HG02870 (cell line): Measurements from ENCODE around the gene CENPK.
A peak's percentile ranks its signal among the peaks of the same experiment; 100 is the strongest.
"Not testable (repeated sequence)": the region's sequence is repeated elsewhere in the genome, so short reads cannot be mapped to it uniquely, and the experiment has no call there.

Source experiments
- ATAC-seq: cut with Tn5 transposase; IDR thresholded peaks from one replicate; pipeline ENCODE4 v1.9.1; 2021; ENCODE audit warnings: mild to moderate bottlenecking, moderate library complexity; ENCODE audit not compliant: unreplicated experiment

The CENPK gene

GRCh38 chr5:65562731-65563701 is at the start of gene CENPK, which contains the start of gene PPWD1:
Gene CENPK (minus strand): TSS chr5:65563168. CDS start chr5:65554907, 8,261 bp downstream.
Gene PPWD1 (plus strand): TSS chr5:65563296. CDS start chr5:65563311, 15 bp downstream.
- ATAC-seq, result peak; percentile 98

- no peak for ATAC-seq
Observed at GRCh38 chr5:65612298-65612907, 49.4 kb upstream of the CENPK start.

- ATAC-seq, result no peak
Observed at GRCh38 chr5:65611524-65611923, 48.6 kb upstream of the CENPK start.

- not testable (repeated sequence) for ATAC-seq
Observed at GRCh38 chr5:65601761-65602160, 38.8 kb upstream of the CENPK start.

GRCh38 chr5:65588694-65589093 is 25.7 kb upstream of the CENPK start:
- no peak for ATAC-seq

- ATAC-seq, result no peak
Observed at GRCh38 chr5:65577141-65577540, 14.2 kb upstream of the CENPK start.

- no peak for ATAC-seq
Observed at GRCh38 chr5:65570598-65571226, 7.7 kb upstream of the CENPK start.

- ATAC-seq, result no peak
Observed at GRCh38 chr5:65566505-65566904, 3.5 kb upstream of the CENPK start.

- no peak for ATAC-seq
Observed at GRCh38 chr5:65563777-65564176, 809 bp upstream of the CENPK start.

- no peak for ATAC-seq
Observed at GRCh38 chr5:65556718-65557117, 6.2 kb downstream of the CENPK start.

GRCh38 chr5:65556181-65556580 is 6.8 kb downstream of the CENPK start:
- ATAC-seq, result no peak

GRCh38 chr5:65555287-65555686 is 7.7 kb downstream of the CENPK start:
- ATAC-seq, result no peak

- ATAC-seq, result no peak
Observed at GRCh38 chr5:65553941-65554340, 9.0 kb downstream of the CENPK start.

- ATAC-seq, result no peak
Observed at GRCh38 chr5:65548281-65548680, 14.7 kb downstream of the CENPK start.

- ATAC-seq, result no peak
Observed at GRCh38 chr5:65546141-65546540, 16.8 kb downstream of the CENPK start.

- no peak for ATAC-seq
Observed at GRCh38 chr5:65544473-65544872, 18.5 kb downstream of the CENPK start.

- no peak for ATAC-seq
Observed at GRCh38 chr5:65539827-65540226, 23.1 kb downstream of the CENPK start.

- no peak for ATAC-seq
Observed at GRCh38 chr5:65535529-65535987, 27.4 kb downstream of the CENPK start.

GRCh38 chr5:65530904-65531303 is 32.1 kb downstream of the CENPK start:
- no peak for ATAC-seq

GRCh38 chr5:65525726-65526125 is 37.2 kb downstream of the CENPK start:
- no peak for ATAC-seq

- no peak for ATAC-seq
Observed at GRCh38 chr5:65512170-65512937, 50.6 kb downstream of the CENPK start.
